GM18498 (cell line): ENCODE data around the gene CCL1.
"Not testable (repeated sequence)": the region's sequence is repeated elsewhere in the genome, so short reads cannot be mapped to it uniquely, and the experiment has no call there.

ENCODE experiments used
- ATAC-seq: cut with Tn5 transposase; IDR thresholded peaks from one replicate; pipeline ENCODE4 v1.9.1; 2021; ENCODE audit warnings: mild to moderate bottlenecking, moderate library complexity; ENCODE audit not compliant: unreplicated experiment

The CCL1 gene

DNA sequence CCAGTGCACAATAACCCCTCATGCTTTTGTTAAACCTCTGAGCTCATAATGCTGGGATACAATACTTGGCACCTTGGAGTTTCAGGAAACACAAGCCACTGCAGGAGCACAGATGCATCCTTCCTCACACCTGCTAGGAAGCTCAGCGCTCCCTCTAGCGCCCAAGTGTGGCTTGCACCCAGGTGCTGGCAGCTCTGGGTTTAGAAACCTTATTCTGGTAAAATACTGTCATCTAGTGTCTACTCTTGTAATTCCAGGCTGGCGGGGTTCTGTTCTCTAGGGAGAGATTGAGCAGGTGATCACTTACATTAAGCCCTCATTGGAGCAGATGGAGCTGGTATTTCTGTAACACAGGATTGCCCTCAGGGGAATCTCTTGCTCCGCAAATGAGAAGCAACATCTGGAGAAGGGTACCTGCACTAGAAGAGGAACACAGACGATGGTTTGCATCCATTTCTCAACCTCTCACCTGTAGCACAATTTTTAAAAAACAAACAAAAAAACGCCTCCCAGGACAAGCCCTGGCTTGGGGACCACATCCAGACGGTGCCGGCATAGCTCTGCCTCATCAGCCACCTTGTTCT, 1.5 kb downstream of the CCL1 start:
- peak; percentile 81 for ATAC-seq

DNA sequence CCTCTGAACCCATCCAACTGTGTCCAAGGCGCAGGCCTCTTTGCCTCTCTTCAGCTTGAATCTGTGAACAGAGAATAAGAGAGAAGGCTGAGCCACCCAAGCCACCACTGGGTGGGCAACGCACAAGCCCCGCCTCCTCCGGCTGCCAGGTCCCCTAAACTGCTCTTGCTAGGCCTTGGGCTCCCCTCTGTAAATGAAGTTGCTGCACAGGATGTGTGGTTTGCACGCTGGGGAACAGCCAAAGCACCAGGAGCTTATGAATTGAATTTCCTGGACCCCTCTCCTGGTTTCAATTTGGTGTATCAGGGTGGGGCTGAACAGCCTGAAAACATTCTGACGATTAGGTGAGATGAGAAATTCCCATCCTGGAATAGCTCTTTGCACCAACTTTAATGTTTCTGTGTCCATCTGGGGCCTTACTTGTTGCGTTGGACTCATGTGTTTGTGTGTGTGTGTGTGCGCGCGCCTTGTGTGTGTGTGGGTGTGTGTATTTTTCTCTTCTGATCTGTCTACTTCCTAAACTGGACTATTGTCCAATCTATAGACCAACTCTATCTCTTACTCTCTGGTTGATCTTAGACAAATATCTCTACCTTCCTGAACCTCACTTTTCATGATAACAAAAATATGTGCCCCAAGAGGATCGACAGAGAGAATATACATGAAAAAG, 2.3 kb downstream of the CCL1 start:
- no peak for ATAC-seq

DNA sequence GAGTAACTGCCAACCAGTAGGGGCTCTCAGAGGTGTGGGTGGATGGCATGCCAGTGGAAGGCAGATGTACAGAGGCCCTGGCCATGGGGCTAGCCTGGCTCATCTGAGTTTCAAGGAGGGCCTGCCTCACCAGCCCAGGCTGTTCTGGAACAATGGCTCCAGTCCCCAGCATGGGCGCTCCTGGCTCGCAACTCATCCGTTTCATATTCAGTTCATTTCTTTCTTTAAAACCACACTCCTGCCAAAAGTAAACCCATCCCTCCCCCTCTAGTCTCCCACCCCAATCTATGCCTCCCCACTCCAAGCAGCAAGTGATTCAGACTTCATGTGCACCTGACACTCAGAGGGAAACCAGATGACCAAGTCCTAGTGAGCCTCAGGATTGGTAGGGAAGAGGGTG, 4.4 kb downstream of the CCL1 start:
- no peak for ATAC-seq

DNA sequence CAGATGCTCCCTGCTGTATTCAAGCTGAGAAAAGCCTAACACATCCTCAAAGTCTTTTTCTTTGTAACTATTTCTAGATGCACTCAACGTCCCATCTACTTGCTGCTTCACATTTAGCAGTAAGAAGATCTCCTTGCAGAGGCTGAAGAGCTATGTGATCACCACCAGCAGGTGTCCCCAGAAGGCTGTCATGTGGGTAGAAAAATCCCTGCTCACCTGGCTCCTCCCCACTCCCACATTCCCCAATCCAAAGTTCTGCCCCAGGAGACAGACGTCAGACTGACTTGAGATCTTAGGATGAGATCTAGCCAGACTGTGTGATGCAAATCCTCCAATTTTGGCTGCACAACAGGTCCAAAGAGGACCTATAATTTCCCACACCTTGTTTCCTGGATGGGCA, 5.6 kb downstream of the CCL1 start:
- ATAC-seq = no peak

DNA sequence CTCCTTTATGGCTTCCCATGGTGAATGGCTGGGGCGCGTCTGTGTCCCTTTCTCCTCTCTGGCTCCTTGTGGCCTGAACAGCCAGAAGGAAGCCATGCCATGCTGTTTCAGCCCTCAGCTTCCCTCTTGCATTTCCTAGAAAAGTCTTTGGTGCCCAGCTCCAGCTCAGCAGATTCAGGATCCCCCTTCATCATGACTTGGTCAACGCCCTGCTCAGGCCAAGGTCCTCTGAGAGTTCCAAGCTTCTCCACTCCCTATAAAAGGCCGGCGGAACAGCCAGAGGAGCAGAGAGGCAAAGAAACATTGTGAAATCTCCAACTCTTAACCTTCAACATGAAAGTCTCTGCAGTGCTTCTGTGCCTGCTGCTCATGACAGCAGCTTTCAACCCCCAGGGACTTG, 6.8 kb downstream of the CCL1 start, which contains the start of gene CCL13:
TSS of gene CCL13 (plus strand) at position 287 of the 400 bp plus-strand sequence. CDS start at position 334, 47 bp downstream.
- ATAC-seq = no peak

DNA sequence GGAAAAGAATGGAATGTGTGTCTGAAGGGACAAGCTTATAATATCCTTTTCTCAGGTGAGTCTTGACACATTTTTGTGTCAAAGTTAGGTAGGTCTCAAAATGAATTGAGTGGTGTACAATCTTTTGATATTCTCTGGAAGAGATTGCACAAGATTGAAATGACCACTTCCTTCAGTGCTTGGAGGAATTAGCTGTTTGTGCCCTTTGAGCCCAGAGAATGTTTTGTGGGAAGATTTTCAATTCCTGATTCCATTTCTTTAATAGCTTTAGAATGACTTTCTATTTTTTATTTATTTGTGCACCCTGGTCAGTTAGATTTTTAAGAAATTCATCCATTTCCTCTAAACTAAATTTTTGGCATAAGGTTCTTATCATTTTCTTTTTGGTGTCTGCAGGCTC, 8.4 kb downstream of the CCL1 start:
- no peak for ATAC-seq

DNA sequence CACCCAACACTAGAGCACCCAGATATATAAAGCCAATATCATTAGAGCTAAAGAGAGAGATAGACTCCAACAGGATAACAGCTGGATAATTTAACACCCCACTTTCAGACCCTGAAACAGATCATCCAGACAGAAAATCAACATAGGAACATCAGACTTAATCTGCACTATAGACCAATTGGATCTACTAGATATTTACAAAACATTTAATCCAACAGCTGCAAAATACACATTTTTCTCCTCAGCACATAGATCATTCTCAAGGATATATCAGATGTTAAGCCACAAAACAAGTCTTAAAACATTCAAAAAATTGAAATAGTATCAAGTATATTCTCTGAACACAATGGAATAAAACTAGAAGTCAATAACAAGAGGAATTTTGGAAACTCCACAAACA, 10.8 kb downstream of the CCL1 start:
- no peak for ATAC-seq

DNA sequence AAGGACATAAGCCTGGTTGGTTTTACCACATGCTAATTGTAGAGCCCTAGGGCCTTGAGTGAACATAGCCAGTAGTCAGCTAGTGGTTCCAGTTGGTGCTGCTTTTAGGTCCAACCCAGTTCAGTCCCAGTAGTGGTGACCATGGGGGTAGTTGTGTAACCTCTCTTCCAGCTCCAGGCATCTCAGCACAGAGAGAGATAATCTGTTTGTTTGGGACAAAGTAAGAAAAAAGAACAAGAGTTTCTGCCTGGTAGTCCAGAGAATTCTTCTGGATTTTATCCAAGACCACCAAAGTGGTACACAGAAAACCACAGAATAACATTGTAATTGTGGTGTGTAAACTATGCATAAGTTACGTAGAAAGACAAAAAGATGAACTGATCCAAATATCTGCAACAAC, 11.9 kb downstream of the CCL1 start:
- ATAC-seq = no peak

DNA sequence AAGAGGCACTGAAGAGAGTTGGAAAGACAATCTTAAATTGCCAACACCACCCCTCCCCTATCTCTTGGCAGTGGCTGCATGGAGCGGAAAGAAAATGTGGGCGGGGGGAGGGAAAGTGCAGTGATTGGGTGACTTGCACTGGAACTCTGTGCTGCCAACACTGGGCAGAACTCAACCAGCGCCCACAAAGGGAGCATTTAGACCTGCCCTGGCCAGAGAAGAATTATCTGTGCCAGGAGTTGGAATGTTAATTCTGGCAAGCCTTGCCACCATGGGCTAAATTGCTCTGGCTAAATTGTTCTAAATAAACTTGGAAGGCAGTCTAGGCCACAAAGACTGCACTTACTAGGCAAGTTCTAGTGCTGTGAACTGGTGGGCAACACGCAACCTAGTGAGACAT, 13.3 kb downstream of the CCL1 start:
- ATAC-seq = no peak

DNA sequence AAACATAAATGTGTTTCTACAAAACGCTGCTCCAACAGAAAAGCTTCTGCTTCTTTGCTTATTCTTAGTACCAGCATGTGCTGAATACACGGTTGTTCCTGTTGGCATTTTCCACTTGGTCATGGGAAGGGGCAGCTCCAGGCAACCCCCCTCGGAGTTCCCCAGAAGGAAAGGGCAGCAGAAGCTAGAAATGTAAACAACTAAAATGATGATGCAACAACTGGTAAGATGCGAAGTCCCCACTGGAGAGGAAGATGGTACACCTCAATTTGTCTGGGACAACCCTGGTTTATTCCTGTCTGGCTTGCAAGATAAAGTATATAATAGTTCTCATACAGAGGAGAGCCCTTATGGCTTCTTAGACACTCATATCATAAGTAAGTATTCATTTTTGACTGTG, 16.0 kb downstream of the CCL1 start:
- no peak for ATAC-seq

DNA sequence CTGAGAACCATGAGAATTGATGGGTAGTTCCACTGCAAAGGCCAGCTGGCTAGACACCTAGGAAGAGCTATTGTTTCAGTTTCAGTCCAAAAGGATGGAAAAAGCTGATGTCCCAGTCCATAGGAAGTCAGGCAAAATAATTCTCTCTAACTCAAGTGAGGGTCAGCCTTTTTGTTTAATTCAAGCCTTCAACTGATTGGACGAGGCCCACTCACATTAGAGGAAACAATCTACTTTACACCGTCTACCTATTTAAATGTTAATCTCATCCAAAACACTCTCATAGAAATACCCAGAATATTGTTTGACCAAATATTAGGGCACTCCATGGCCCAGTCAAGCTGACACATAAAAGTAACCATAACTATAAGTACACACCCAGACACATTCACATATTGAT, 21.1 kb downstream of the CCL1 start:
- no peak for ATAC-seq

DNA sequence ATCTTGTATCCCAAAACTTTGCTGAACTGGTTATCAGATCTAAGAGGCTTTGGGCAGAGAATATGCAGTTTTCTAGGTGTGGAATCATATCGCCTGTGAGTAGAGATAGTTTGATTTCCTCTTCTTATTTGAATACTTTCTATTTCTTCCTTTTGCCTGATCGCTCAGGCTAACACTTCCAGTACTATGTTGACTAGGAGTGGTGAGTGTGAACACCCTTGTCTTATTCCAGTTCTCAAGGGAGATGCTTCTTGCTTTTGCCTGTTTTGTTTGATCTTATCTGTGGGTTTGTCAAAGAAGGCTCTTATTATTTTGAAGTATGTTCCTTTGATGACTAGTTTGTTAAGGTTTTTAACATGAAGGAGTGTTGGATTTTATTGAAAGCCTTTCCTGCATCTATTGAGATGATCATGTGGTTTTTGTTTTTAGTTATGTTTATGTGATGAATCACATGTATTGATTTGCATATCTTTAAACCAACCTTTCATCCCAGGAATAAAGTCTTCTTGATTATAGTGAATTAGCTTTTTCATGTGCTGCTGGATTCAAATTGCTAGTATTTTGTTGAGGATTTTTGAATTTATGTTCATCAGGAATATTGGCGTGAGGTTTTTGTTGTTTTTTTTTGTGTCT, 23.8 kb downstream of the CCL1 start:
- ATAC-seq = no peak

DNA sequence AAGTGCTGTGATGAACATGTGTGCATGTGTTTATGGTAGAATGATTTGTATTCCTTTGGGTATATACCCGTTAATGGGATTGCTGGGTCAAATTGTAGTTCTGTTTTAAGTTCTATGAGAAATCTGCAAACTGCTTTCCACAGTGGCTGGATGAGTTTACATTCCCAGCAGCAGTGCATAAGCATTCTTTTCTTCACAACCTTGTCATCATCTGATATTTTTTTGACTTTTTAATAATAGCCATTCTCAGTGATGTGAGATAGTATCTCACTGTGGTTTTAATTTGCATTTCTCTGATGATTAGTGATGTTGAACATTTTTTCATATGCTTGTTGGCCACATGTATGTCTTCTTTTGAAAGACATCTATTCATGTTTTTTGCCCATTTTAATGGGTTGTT, 25.3 kb downstream of the CCL1 start:
- ATAC-seq = no peak

DNA sequence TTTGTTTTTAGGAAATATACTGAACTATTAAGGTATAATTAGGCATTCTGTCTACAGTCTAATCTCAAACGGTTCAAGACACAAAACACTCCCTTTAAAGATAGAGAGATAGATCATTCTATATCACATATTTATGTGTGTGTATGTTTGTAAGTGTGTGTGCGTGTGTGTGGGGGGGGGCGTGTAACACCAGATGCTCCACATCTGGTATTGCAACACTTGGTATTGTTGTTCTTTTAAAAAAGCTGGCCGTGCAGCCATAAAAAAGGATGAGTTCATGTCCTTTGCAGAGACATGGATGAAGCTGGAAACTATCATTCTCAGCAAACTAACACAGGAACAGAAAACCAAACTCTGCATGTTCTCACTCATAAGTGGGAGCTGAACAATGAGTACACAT, 35.5 kb downstream of the CCL1 start:
- not testable (repeated sequence) for ATAC-seq

DNA sequence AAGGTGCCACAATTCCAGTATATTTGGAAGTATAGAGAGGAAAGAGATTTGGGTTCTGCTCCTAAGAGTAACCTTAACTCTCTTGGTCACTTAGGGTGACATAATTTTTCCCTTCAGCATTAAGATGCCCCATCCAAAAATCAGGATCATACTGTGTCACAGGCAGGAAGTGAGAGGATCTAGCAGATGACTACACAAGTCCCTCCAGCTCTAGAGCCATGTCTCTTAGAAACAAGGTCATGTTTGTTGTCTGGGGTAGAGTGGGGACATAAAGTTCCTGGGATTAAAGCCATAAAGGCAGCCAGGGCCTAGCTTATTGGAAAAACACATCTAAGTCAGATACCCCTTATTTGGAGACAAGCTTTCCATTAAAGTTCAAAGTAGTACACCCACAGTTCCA, 41.1 kb downstream of the CCL1 start:
- ATAC-seq = no peak

DNA sequence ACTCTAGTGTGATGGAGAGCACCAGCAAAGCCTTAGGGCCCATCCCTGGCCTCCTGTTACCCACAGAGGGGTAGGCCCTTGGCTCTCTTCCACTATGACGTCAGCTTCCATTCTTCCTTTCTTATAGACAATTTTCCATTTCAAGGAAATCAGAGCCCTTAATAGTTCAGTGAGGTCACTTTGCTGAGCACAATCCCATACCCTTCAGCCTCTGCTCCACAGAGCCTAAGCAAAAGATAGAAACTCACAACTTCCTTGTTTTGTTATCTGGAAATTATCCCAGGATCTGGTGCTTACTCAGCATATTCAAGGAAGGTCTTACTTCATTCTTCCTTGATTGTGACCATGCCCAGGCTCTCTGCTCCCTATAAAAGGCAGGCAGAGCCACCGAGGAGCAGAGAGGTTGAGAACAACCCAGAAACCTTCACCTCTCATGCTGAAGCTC, 44.0 kb downstream of the CCL1 start, which contains the start of gene CCL8:
TSS of gene CCL8 (plus strand) at position 397 of the 445 bp plus-strand sequence. CDS start 67 bp downstream, outside the sequence.
- no peak for ATAC-seq

DNA sequence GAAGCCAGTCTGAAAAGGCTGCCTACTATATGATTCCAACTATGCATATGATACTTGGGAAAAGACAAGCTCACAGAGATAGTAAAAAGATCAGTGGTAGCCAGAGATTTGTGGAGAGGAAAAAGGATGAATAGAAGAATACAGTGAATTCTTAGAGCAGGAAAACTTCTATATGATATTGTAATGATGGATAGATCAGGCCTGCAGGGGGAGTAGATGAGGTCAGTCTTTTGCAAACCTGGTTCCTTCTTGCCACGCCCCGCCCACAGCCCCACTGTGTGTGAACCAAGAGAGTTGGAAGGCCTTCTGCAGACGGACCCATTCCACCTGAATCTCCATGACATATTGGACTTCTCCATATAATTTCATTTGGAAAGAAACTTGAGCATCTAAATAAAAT, 44.6 kb downstream of the CCL1 start:
- no peak for ATAC-seq

DNA sequence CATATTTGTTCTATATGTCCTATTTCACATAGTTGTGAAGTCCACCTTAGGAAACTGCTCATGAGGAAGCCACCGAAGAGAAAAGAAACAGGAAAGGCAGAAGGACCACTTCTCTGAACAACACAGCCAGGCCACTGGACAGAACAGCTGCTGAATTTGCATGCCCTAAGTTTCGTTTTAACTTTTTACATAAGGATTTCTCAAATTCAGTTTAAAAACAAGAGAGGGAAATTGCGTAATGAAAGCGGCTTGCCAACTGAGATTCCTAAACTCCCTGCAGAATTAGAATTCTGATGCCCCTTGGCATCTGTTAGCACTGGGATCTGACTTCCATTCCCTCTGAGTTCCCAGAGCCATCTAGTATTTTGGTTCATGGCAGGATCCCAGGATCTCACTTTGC, 48.8 kb downstream of the CCL1 start:
- ATAC-seq = no peak

DNA sequence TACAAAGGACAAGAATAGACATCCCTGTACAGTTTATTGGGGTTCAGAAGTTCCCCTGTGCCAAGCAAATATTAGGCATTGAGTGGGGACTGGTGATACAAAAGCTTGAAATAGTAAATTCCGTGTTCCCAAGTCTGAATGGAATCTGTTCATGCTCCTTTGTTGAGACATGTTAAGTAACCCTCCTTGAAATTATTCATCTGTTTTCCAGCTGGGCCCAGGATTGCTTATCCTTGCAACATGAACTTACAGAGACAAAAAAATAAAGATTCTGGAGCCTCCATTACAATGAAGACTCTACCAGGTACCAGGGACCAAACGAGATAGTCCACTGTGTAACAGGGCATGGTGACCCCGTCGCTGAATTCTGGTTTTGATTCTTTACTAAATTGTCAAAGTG, 49.9 kb downstream of the CCL1 start:
- no peak for ATAC-seq

DNA sequence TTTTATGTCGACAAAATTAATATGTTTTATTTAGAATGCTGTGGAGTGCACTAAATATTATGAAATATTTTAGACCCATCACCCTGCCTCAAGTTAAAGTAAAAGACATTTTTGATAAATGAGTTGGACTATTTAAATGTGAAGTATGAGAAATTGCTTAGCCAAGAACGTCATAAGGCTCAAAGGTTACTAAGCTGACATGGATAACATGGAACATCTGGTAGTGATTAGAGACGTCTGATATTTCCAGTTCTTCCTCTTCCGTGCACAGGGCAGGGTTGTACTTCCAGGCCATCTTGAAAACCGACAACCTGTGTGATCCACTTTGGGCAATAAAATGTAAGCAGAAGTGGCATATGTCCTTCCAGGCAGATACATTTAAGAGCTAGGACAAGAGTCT, 51.0 kb downstream of the CCL1 start:
- no peak for ATAC-seq

DNA sequence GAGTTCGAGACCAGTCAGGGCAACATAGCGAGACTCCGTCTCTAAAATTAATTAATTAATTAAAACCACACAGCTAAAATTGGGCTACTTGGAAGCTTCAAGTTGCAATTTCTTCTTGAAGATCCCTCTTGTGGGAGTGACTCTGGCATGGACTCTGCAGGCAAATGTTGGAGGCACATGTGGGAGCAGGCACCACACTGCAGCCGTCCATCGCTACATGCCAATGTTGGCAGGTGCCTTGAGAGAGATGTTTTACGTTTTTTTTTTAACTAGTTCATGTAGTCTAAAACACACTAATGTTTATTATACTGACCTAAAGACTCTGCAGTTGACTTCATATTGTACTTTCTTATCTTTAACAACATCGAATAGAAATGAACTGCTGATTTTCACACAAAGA, 51.7 kb downstream of the CCL1 start:
- no peak for ATAC-seq
